Measurements from ENCODE around the gene PPP1R12B. TPM values are rescaled to one million over a fixed set of nuclear protein-coding genes. Genes with fewer than 3 reads are reported as not detected.
"Not testable (repeated sequence)": the region's sequence is repeated elsewhere in the genome, so short reads cannot be mapped to it uniquely, and the experiment has no call there.

PPP1R12B gene
- total RNA-seq, 1 experiment from 2014 or later: 13.1 TPM

GRCh38 chr1:202407378-202407777 is 58.9 kb downstream of the PPP1R12B start:
- H3K27ac ChIP-seq (ENCODE audit: low read length); BruUV-seq (replicated peaks); in situ Hi-C loops (cut with HindIII; ENCODE audit: low pct_unique_long_range_greater_than_20kb, low sequenced_read_pairs); ATAC-seq; H3K9me3 ChIP-seq (ENCODE audit: control insufficient read depth, insufficient read depth, low read depth, low read length); intact Hi-C loops (cut with micrococcal nuclease; ENCODE audit: unreplicated experiment); H3K4me3 ChIP-seq (ENCODE audit: low read depth in 2 of 2, low read length in 2 of 2); H3K27me3 ChIP-seq (ENCODE audit: control insufficient read depth, insufficient read depth, low read length); CTCF ChIA-PET; H3K4me1 ChIP-seq (ENCODE audit: control insufficient read depth, insufficient read depth, low read length); POLR2A ChIA-PET; H3K36me3 ChIP-seq (ENCODE audit: control insufficient read depth, insufficient read depth, low read length); DNase-seq (ENCODE audit: low read depth, low spot score): not testable (repeated sequence)

GRCh38 chr1:202410251-202410650 is 61.8 kb downstream of the PPP1R12B start:
- H3K27me3 ChIP-seq (ENCODE audit: control insufficient read depth, insufficient read depth, low read length); CTCF ChIA-PET; DNase-seq (ENCODE audit: low read depth, low spot score); POLR2A ChIA-PET; BruUV-seq (replicated peaks); intact Hi-C loops (cut with micrococcal nuclease; ENCODE audit: unreplicated experiment); H3K4me1 ChIP-seq (ENCODE audit: control insufficient read depth, insufficient read depth, low read length); H3K9me3 ChIP-seq (ENCODE audit: control insufficient read depth, insufficient read depth, low read depth, low read length); H3K27ac ChIP-seq (ENCODE audit: low read length); H3K4me3 ChIP-seq (ENCODE audit: low read depth in 2 of 2, low read length in 2 of 2); ATAC-seq; H3K36me3 ChIP-seq (ENCODE audit: control insufficient read depth, insufficient read depth, low read length); in situ Hi-C loops (cut with HindIII; ENCODE audit: low pct_unique_long_range_greater_than_20kb, low sequenced_read_pairs): not testable (repeated sequence)

- ATAC-seq; in situ Hi-C loops (cut with HindIII; ENCODE audit: low pct_unique_long_range_greater_than_20kb, low sequenced_read_pairs); H3K4me1 ChIP-seq (ENCODE audit: control insufficient read depth, insufficient read depth, low read length); H3K36me3 ChIP-seq (ENCODE audit: control insufficient read depth, insufficient read depth, low read length); H3K27me3 ChIP-seq (ENCODE audit: control insufficient read depth, insufficient read depth, low read length); H3K27ac ChIP-seq (ENCODE audit: low read length); H3K4me3 ChIP-seq (ENCODE audit: low read depth in 2 of 2, low read length in 2 of 2); intact Hi-C loops (cut with micrococcal nuclease; ENCODE audit: unreplicated experiment); DNase-seq (ENCODE audit: low read depth, low spot score); H3K9me3 ChIP-seq (ENCODE audit: control insufficient read depth, insufficient read depth, low read depth, low read length); POLR2A ChIA-PET; BruUV-seq (replicated peaks): not testable (repeated sequence)
- CTCF ChIA-PET: interaction anchor here (0.5 to 0.7 kb wide), 4 partner anchors 37 to 225 kb away, joined by 4 to 10 read pairs (median 6); no protein-coding TSS in a partner anchor
Measured at GRCh38 chr1:202410854-202411357, 62.4 kb downstream of the PPP1R12B start.

GRCh38 chr1:202411422-202411821 is 62.9 kb downstream of the PPP1R12B start:
- ATAC-seq: no peak
- no peak overlapping the region for H3K27ac ChIP-seq (ENCODE audit: low read length)
- H3K27me3 ChIP-seq (ENCODE audit: control insufficient read depth, insufficient read depth, low read length): no peaks in the 10 kb centered on the region
- in situ Hi-C loops (cut with HindIII; ENCODE audit: low pct_unique_long_range_greater_than_20kb, low sequenced_read_pairs) (no loop called here), intact Hi-C loops (cut with micrococcal nuclease; ENCODE audit: unreplicated experiment) (no loop called here)
- ChIA-PET POLR2A (no interaction called here), CTCF (interaction anchor here (0.6 to 0.7 kb wide), 3 partner anchors 37 to 225 kb away, joined by 4 to 7 read pairs (median 5); no protein-coding TSS in a partner anchor)
- no peak overlapping the region for H3K4me3 ChIP-seq (ENCODE audit: low read depth in 2 of 2, low read length in 2 of 2)
- DNase-seq (ENCODE audit: low read depth, low spot score): no peak
- no peak for TF ChIP-seq REST (IDR thresholded peaks at IDR 0.05; ENCODE audit: insufficient read depth in 1 of 2, low read depth in 2 of 2, low read length in 1 of 2)
- TF ChIP-seq TCF7L2 (IDR thresholded peaks at IDR 0.05; ENCODE audit: low read depth, low read length): no peak
- TF ChIP-seq CTCF (IDR thresholded peaks at IDR 0.05): no peak
- no peak for TF ChIP-seq POLR2AphosphoS5 (IDR thresholded peaks at IDR 0.05; ENCODE audit: low read depth, low read length)
- TF ChIP-seq SIN3A (IDR thresholded peaks at IDR 0.05; ENCODE audit: borderline replicate concordance, insufficient read depth, low read depth, low read length): no peak
- no TSS peak for BruUV-seq (replicated peaks)
- no peaks in the 10 kb centered on the region for H3K9me3 ChIP-seq (ENCODE audit: control insufficient read depth, insufficient read depth, low read depth, low read length)
- no peaks in the 10 kb centered on the region; the same call in 1 of the 2 replicates for H3K4me1 ChIP-seq (ENCODE audit: control insufficient read depth, insufficient read depth, low read length)
- no peaks in the 10 kb centered on the region for H3K36me3 ChIP-seq (ENCODE audit: control insufficient read depth, insufficient read depth, low read length)

GRCh38 chr1:202412421-202412820 is 63.9 kb downstream of the PPP1R12B start:
- BruUV-seq (replicated peaks); in situ Hi-C loops (cut with HindIII; ENCODE audit: low pct_unique_long_range_greater_than_20kb, low sequenced_read_pairs); CTCF ChIA-PET; ATAC-seq; POLR2A ChIA-PET; H3K27me3 ChIP-seq (ENCODE audit: control insufficient read depth, insufficient read depth, low read length); DNase-seq (ENCODE audit: low read depth, low spot score); H3K4me3 ChIP-seq (ENCODE audit: low read depth in 2 of 2, low read length in 2 of 2); H3K9me3 ChIP-seq (ENCODE audit: control insufficient read depth, insufficient read depth, low read depth, low read length); intact Hi-C loops (cut with micrococcal nuclease; ENCODE audit: unreplicated experiment); H3K36me3 ChIP-seq (ENCODE audit: control insufficient read depth, insufficient read depth, low read length); H3K27ac ChIP-seq (ENCODE audit: low read length); H3K4me1 ChIP-seq (ENCODE audit: control insufficient read depth, insufficient read depth, low read length): not testable (repeated sequence)

Data from Panc1 (cell line).